IPS-18a (cell line): Measurements from ENCODE around the gene ANO1.

Experiments
- H3K27ac ChIP-seq: one replicate; pipeline ENCODE4 v1.5.1; 2013; ENCODE audit warnings: low read length
- H3K27me3 ChIP-seq: one replicate; pipeline ENCODE4 v1.6.1; 2013; ENCODE audit warnings: mild to moderate bottlenecking, low read length; ENCODE audit not compliant: control insufficient read depth, insufficient read depth
- H3K36me3 ChIP-seq: one replicate; pipeline ENCODE4 v1.6.1; 2013; ENCODE audit warnings: low read depth, low read length; ENCODE audit not compliant: control insufficient read depth
- H3K4me1 ChIP-seq: one replicate; pipeline ENCODE4 v1.6.1; 2013; ENCODE audit warnings: low read depth, low read length; ENCODE audit not compliant: control insufficient read depth
- H3K4me3 ChIP-seq: one replicate; pipeline ENCODE4 v1.5.1; 2013; ENCODE audit warnings: low read length
- H3K9ac ChIP-seq: one replicate; pipeline ENCODE4 v1.6.1; 2013; ENCODE audit warnings: mild to moderate bottlenecking, low read length, moderate library complexity
- H3K9me3 ChIP-seq: one replicate; pipeline ENCODE4 v1.6.1; 2013; ENCODE audit warnings: low read depth, low read length; ENCODE audit not compliant: control insufficient read depth

ANO1 gene

GRCh38 chr11:70076461-70076931 lies 1.6 kb upstream of the ANO1 start:
- Histone ChIP-seq H3K9ac (no peak overlapping the region), H3K27me3 (peaks cover 98% of the 10 kb centered on the region), H3K36me3 (no peaks in the 10 kb centered on the region), H3K4me1 (peaks cover 21% of the 10 kb centered on the region), H3K27ac (no peak overlapping the region), H3K4me3 (no peak overlapping the region), H3K9me3 (no peaks in the 10 kb centered on the region)

GRCh38 chr11:70077411-70078094 lies 564 bp upstream of the ANO1 start:
- Histone ChIP-seq H3K36me3 (no peaks in the 10 kb centered on the region), H3K4me3 (peak overlapping the region; percentile 47), H3K9me3 (no peaks in the 10 kb centered on the region), H3K27ac (no peak overlapping the region), H3K9ac (no peak overlapping the region), H3K4me1 (peaks cover 13% of the 10 kb centered on the region), H3K27me3 (peaks cover 88% of the 10 kb centered on the region)

- H3K27ac ChIP-seq: no peak overlapping the region
- H3K9me3 ChIP-seq: no peaks in the 10 kb centered on the region
- H3K36me3 ChIP-seq: no peaks in the 10 kb centered on the region
- peaks cover 73% of the 10 kb centered on the region for H3K27me3 ChIP-seq
- H3K4me3 ChIP-seq: no peak overlapping the region
- peaks cover 2% of the 10 kb centered on the region for H3K4me1 ChIP-seq
- no peak overlapping the region for H3K9ac ChIP-seq
Measured at GRCh38 chr11:70078781-70079616, 882 bp downstream of the ANO1 start.

- no peak overlapping the region for H3K9ac ChIP-seq
- peaks cover 66% of the 10 kb centered on the region for H3K27me3 ChIP-seq
- H3K36me3 ChIP-seq: no peaks in the 10 kb centered on the region
- H3K9me3 ChIP-seq: no peaks in the 10 kb centered on the region
- H3K4me1 ChIP-seq: no peaks in the 10 kb centered on the region
- no peak overlapping the region for H3K27ac ChIP-seq
- no peak overlapping the region for H3K4me3 ChIP-seq
Measured at GRCh38 chr11:70079691-70080090, 1.6 kb downstream of the ANO1 start.

GRCh38 chr11:70080763-70081162 lies 2.6 kb downstream of the ANO1 start:
- Histone ChIP-seq H3K4me1 (no peaks in the 10 kb centered on the region), H3K9me3 (no peaks in the 10 kb centered on the region), H3K36me3 (no peaks in the 10 kb centered on the region), H3K4me3 (no peak overlapping the region), H3K27ac (no peak overlapping the region), H3K9ac (no peak overlapping the region), H3K27me3 (peaks cover 56% of the 10 kb centered on the region)

GRCh38 chr11:70082829-70083228 lies 4.7 kb downstream of the ANO1 start:
- H3K9me3 ChIP-seq: no peaks in the 10 kb centered on the region
- peaks cover 35% of the 10 kb centered on the region for H3K27me3 ChIP-seq
- no peak overlapping the region for H3K9ac ChIP-seq
- H3K27ac ChIP-seq: no peak overlapping the region
- no peak overlapping the region for H3K4me3 ChIP-seq
- no peaks in the 10 kb centered on the region for H3K36me3 ChIP-seq
- no peaks in the 10 kb centered on the region for H3K4me1 ChIP-seq

- Histone ChIP-seq H3K4me1 (peaks cover 4% of the 10 kb centered on the region), H3K27ac (no peak overlapping the region), H3K27me3 (peaks cover 22% of the 10 kb centered on the region), H3K9ac (no peak overlapping the region), H3K9me3 (no peaks in the 10 kb centered on the region), H3K36me3 (no peaks in the 10 kb centered on the region), H3K4me3 (no peak overlapping the region)
Measured at GRCh38 chr11:70084046-70084984, 6.2 kb downstream of the ANO1 start.

- Histone ChIP-seq H3K9ac (no peak overlapping the region), H3K4me1 (peaks cover 4% of the 10 kb centered on the region), H3K4me3 (no peak overlapping the region), H3K27ac (no peak overlapping the region), H3K36me3 (no peaks in the 10 kb centered on the region), H3K9me3 (no peaks in the 10 kb centered on the region), H3K27me3 (peaks cover 4% of the 10 kb centered on the region)
Measured at GRCh38 chr11:70085815-70086769, 8.0 kb downstream of the ANO1 start.

GRCh38 chr11:70087446-70088167 lies 9.5 kb downstream of the ANO1 start:
- no peak overlapping the region for H3K27ac ChIP-seq
- H3K9ac ChIP-seq: no peak overlapping the region
- no peaks in the 10 kb centered on the region for H3K9me3 ChIP-seq
- no peak overlapping the region for H3K4me3 ChIP-seq
- no peaks in the 10 kb centered on the region for H3K36me3 ChIP-seq
- H3K27me3 ChIP-seq: no peaks in the 10 kb centered on the region
- peaks cover 4% of the 10 kb centered on the region for H3K4me1 ChIP-seq

- Histone ChIP-seq H3K27ac (no peak overlapping the region), H3K9me3 (no peaks in the 10 kb centered on the region), H3K27me3 (no peaks in the 10 kb centered on the region), H3K36me3 (no peaks in the 10 kb centered on the region), H3K9ac (no peak overlapping the region), H3K4me3 (no peak overlapping the region), H3K4me1 (peaks cover 4% of the 10 kb centered on the region)
Measured at GRCh38 chr11:70088735-70089250, 10.7 kb downstream of the ANO1 start.
